DND-41 (cell line): Measurements from ENCODE around the gene CALM1.

Experiments used
- ATAC-seq: fragments of 200-7000 bp; cut with Tn5 transposase; 3 replicates; pipeline ENCODE4 v1.9.1; 2021; ENCODE audit warnings: low read depth; ENCODE audit not compliant: insufficient read depth
- DNase-seq: peaks from one replicate; pipeline ENCODE4 v3.0.0-alpha.2; 2020
- H2AFZ ChIP-seq: 2 replicates; pipeline ENCODE4 v1.6.0; 2012; ENCODE audit warnings: low read depth, low read length
- H3K27ac ChIP-seq: 2 replicates; pipeline ENCODE4 v1.5.1; 2012; ENCODE audit warnings: low read length, inconsistent platforms
- H3K27me3 ChIP-seq: fragments of 200-600 bp; sonication (generic); 2 replicates; pipeline ENCODE4 v1.6.0; 2012; ENCODE audit warnings: low read length, mild to moderate bottlenecking, inconsistent platforms; ENCODE audit not compliant: insufficient read depth, poor library complexity
- H3K36me3 ChIP-seq: 2 replicates; pipeline ENCODE4 v1.5.1; 2012; ENCODE audit warnings: low read length, inconsistent platforms; ENCODE audit not compliant: insufficient read depth
- H3K4me1 ChIP-seq: 2 replicates; pipeline ENCODE4 v1.5.1; 2012; ENCODE audit warnings: mild to moderate bottlenecking, low read length; ENCODE audit not compliant: insufficient read depth
- H3K4me2 ChIP-seq: 2 replicates; pipeline ENCODE4 v1.6.0; 2012; ENCODE audit warnings: mild to moderate bottlenecking, moderate library complexity, low read length, inconsistent platforms; ENCODE audit not compliant: insufficient read depth
- H3K4me3 ChIP-seq, 2 experiments: fragments of 200-600 bp in 1 of 2; shearing (Covaris generic) in 1 of 2; 2 replicates each; pipeline ENCODE4 v1.5.1; 2012 to 2016; ENCODE audit warnings: inconsistent platforms in 2 of 2, low read length in 2 of 2, mild to moderate bottlenecking in 2 of 2, low read depth in 1 of 2, moderate library complexity in 1 of 2
- H3K79me2 ChIP-seq: 2 replicates; pipeline ENCODE4 v1.6.0; 2012; ENCODE audit warnings: low read length, inconsistent platforms; ENCODE audit not compliant: insufficient read depth
- H3K9ac ChIP-seq: 2 replicates; pipeline ENCODE4 v1.6.0; 2012; ENCODE audit warnings: low read depth, mild to moderate bottlenecking, inconsistent platforms, low read length, moderate library complexity
- H3K9me3 ChIP-seq: 2 replicates; pipeline ENCODE4 v1.5.1; 2012; ENCODE audit warnings: low read length, moderate library complexity, mild to moderate bottlenecking, inconsistent platforms; ENCODE audit not compliant: insufficient read depth, severe bottlenecking
- H4K20me1 ChIP-seq: 2 replicates; pipeline ENCODE4 v1.6.0; 2012; ENCODE audit warnings: low read length; ENCODE audit not compliant: insufficient read depth
- EZH2 ChIP-seq: IDR thresholded peaks from 3 replicates; pipeline ENCODE4 v1.6.1; 2012; ENCODE audit warnings: borderline replicate concordance, low read depth, mild to moderate bottlenecking, moderate library complexity, low read length, inconsistent platforms; ENCODE audit not compliant: severe bottlenecking
- TF ChIP-seq, protein P1 (sequence below): IDR thresholded peaks from 2 replicates; pipeline ENCODE4 v1.5.1; 2012; ENCODE audit warnings: borderline replicate concordance, low read length, moderate library complexity, mild to moderate bottlenecking; ENCODE audit not compliant: poor library complexity, severe bottlenecking; ENCODE audit errors: extremely low read depth

CALM1 gene

DNA sequence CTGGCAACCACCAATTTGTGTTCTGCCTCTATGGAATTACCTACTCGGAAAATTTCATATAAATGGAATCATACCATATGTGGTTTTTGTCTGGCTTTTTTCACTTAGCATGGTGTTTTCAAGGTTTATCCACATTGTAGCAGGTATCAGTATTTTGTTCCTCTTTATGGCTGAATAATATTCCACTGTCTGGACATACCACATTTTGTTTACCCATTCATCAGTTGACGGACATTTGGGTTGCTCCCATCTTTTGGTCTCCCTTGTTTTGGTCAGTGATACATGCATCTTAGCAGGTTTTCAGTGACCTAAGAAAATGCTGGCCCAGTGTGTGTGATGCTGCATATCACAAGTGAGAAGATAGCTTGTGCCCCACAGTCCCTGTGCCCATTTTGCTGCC is 21.2 kb downstream of the CALM1 start:
- no peak overlapping the region for H3K27ac ChIP-seq
- no peaks in the 10 kb centered on the region for H3K4me1 ChIP-seq
- H3K9ac ChIP-seq = no peak overlapping the region
- no peak overlapping the region for H3K4me2 ChIP-seq
- H3K9me3 ChIP-seq = no peaks in the 10 kb centered on the region
- H3K79me2 ChIP-seq = no peaks in the 10 kb centered on the region
- H4K20me1 ChIP-seq = no peaks in the 10 kb centered on the region
- no peaks in the 10 kb centered on the region for H3K27me3 ChIP-seq
- no peak for TF ChIP-seq EZH2
- H2AFZ ChIP-seq = no peak overlapping the region
- no peak overlapping the region for H3K4me3 ChIP-seq
- no peak for ATAC-seq
- DNase-seq = no peak
- no peaks in the 10 kb centered on the region for H3K36me3 ChIP-seq

DNA sequence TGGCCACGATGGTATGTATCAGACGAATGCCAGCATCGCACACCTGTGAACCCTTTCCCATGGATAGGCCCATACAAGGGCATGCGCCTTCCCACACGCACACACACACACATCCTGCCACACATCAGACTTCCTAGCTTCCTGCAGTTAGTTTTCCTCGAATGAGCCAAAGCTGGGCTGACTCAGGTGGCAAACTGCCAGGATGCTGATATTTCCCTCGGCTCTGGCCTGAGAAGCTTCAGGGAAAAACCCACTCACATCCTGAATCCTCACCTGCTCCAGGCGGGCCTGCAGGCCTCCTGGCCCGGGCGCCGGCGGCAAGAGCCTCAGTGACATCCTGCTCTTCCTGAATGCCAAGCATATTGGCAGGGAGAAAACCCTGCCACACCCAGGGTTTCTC is 22.4 kb downstream of the CALM1 start:
- no peak overlapping the region for H3K4me3 ChIP-seq
- H3K36me3 ChIP-seq = no peaks in the 10 kb centered on the region
- no peaks in the 10 kb centered on the region for H3K9me3 ChIP-seq
- no peak for ATAC-seq
- no peak overlapping the region for H3K27ac ChIP-seq
- DNase-seq = no peak
- no peak overlapping the region for H3K9ac ChIP-seq
- H3K79me2 ChIP-seq = no peaks in the 10 kb centered on the region
- no peak overlapping the region for H2AFZ ChIP-seq
- no peaks in the 10 kb centered on the region for H3K27me3 ChIP-seq
- H4K20me1 ChIP-seq = no peaks in the 10 kb centered on the region
- no peaks in the 10 kb centered on the region for H3K4me1 ChIP-seq
- TF ChIP-seq EZH2 = no peak
- H3K4me2 ChIP-seq = no peak overlapping the region

DNA sequence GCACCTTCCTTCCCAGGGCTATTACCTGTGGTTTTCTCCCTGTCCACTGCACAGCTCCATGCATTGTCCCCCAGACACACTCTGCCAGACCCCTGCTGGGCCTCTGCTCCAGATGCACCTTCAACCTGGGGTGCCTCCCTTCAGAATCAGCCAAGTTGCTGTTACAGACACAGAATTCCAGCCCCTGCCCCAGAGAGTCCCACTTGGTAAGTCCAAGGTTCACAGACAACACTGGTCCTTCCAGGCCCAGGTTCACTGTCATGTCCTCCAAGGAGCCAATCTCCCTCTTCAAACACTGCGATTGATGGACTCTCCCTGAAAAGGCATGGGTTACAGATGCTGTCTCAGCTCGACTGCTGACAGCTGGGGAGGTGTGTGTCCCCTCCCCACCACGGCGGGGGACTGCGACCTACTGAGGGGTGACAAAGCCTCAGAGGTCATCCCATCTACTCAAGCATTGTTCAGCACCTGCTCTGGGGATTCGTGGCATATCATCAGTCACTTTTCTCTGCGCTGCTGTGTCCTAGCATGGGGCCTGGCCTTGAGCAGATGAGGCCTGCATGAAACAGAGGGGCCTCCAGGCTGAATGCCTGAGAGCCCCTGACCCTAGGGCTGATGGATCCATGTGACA is 24.3 kb downstream of the CALM1 start:
- H3K36me3 ChIP-seq = no peaks in the 10 kb centered on the region
- H3K9ac ChIP-seq = no peak overlapping the region
- no peaks in the 10 kb centered on the region for H3K9me3 ChIP-seq
- H3K4me1 ChIP-seq = no peaks in the 10 kb centered on the region
- no peaks in the 10 kb centered on the region for H4K20me1 ChIP-seq
- DNase-seq = no peak
- no peak overlapping the region for H3K27ac ChIP-seq
- no peaks in the 10 kb centered on the region for H3K27me3 ChIP-seq
- no peak overlapping the region for H3K4me3 ChIP-seq
- H2AFZ ChIP-seq = no peak overlapping the region
- no peak overlapping the region for H3K4me2 ChIP-seq
- ATAC-seq = no peak
- H3K79me2 ChIP-seq = no peaks in the 10 kb centered on the region
- TF ChIP-seq, protein P1, sequence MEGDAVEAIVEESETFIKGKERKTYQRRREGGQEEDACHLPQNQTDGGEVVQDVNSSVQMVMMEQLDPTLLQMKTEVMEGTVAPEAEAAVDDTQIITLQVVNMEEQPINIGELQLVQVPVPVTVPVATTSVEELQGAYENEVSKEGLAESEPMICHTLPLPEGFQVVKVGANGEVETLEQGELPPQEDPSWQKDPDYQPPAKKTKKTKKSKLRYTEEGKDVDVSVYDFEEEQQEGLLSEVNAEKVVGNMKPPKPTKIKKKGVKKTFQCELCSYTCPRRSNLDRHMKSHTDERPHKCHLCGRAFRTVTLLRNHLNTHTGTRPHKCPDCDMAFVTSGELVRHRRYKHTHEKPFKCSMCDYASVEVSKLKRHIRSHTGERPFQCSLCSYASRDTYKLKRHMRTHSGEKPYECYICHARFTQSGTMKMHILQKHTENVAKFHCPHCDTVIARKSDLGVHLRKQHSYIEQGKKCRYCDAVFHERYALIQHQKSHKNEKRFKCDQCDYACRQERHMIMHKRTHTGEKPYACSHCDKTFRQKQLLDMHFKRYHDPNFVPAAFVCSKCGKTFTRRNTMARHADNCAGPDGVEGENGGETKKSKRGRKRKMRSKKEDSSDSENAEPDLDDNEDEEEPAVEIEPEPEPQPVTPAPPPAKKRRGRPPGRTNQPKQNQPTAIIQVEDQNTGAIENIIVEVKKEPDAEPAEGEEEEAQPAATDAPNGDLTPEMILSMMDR = no peak
- no peak for TF ChIP-seq EZH2

DNA sequence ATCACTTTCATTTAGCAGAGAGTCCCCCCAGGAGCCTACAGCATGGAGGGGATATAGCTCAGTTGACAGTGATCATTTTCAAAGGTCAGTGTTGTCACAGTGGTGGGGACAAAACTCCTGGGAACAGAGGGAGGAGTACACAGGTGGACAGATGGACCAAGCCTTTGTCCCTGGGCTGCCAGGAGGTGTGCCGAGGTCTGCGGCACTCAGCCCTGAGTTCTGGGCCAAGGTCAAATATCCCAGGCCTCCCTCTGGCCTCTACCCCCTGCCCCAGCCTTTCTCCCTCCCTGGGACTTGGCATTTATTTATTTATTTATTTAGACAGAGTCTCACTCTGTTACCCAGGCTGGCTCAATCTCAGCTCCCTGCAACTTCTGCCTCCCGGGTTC is 24.8 kb downstream of the CALM1 start:
- ATAC-seq (no peak), DNase-seq (no peak)
- no peaks in the 10 kb centered on the region for H3K4me1 ChIP-seq
- no peaks in the 10 kb centered on the region for H3K9me3 ChIP-seq
- no peaks in the 10 kb centered on the region for H3K36me3 ChIP-seq
- H4K20me1 ChIP-seq = no peaks in the 10 kb centered on the region
- H3K27ac ChIP-seq = no peak overlapping the region
- no peaks in the 10 kb centered on the region for H3K27me3 ChIP-seq
- TF ChIP-seq EZH2 = no peak
- TF ChIP-seq, protein P1 = no peak
- H3K79me2 ChIP-seq = no peaks in the 10 kb centered on the region
- H3K4me2 ChIP-seq = no peak overlapping the region
- no peak overlapping the region for H3K9ac ChIP-seq
- H2AFZ ChIP-seq = no peak overlapping the region
- H3K4me3 ChIP-seq = no peak overlapping the region
